Thyroid gland (tissue), 4 donors: Measurements from ENCODE around the gene TIMM10. TPM values are rescaled to one million over a fixed set of nuclear protein-coding genes. Genes with fewer than 3 reads are reported as not detected.

ENCODE experiments used
- DNase-seq, 2 donors: peaks; one replicate each; pipeline ENCODE4 v3.0.0-alpha.2; 2019
- H3K27ac ChIP-seq, 3 donors: fragments of 200-600 bp; sonication (generic); 1 replicate in 2 of 3; 2 replicates in 1 of 3; pipeline ENCODE4 v1.5.1; 2016 to 2019; ENCODE audit warnings: mild to moderate bottlenecking in 1 of 3, moderate library complexity in 1 of 3
- H3K27me3 ChIP-seq: fragments of 200-600 bp; sonication (generic); one replicate; pipeline ENCODE4 v1.5.1; 2019
- H3K36me3 ChIP-seq, 2 donors: fragments of 200-600 bp; sonication (generic); one replicate each; pipeline ENCODE4 v1.5.1; 2016 to 2019
- H3K4me1 ChIP-seq, 2 donors: fragments of 200-600 bp; sonication (generic); one replicate each; pipeline ENCODE4 v1.5.1; 2017 to 2019
- H3K4me3 ChIP-seq, 3 donors: fragments of 200-600 bp; sonication (generic); replicated peaks in 1 of 3; 1 replicate in 2 of 3; 2 replicates in 1 of 3; pipeline ENCODE4 v1.5.1; 2016; ENCODE audit warnings: mild to moderate bottlenecking in 1 of 3
- H3K9me3 ChIP-seq: fragments of 200-600 bp; sonication (generic); one replicate; pipeline ENCODE4 v1.5.1; 2017
- POLR2A ChIP-seq, 2 donors: fragments of 450-650 bp; IDR thresholded peaks; one replicate each; pipeline ENCODE4 v1.6.1; 2017; ENCODE audit warnings: antibody characterized with exemption in 2 of 2, mild to moderate bottlenecking in 2 of 2, moderate library complexity in 1 of 2
- WGBS, 2 donors: methylation state at CpG; one replicate each; pipeline ENCODE4 v1.1.5; 2017; 5-methylcytosine and 5-hydroxymethylcytosine counted together
- intact Hi-C: fragments of 100-400 bp; cut with DNase I; formaldehyde crosslinking; loops from one replicate; pipeline ENCODE4 v1.15.1; 2023
- total RNA-seq, 4 donors: library from RNA; depleted of rRNA; stranded (reverse); fragments of >200 nt; gene quantifications; one replicate each; pipeline ENCODE4 v1.2.3, GENCODE V29; 2016
- TF ChIP-seq, protein P1 (sequence below), 6 experiments: fragments of 200-600 bp in 3 of 6; fragments of 450-650 bp in 3 of 6; sonication (generic) in 3 of 6; IDR thresholded peaks; one replicate each; pipeline ENCODE4 v1.5.1; 2016 to 2019; ENCODE audit warnings: antibody characterized with exemption in 6 of 6, mild to moderate bottlenecking in 2 of 6, inconsistent platforms in 1 of 6, moderate library complexity in 1 of 6

The TIMM10 gene
- total RNA-seq, 4 donors from 2014 or later: 29.8 to 43.7 (median 37.4) TPM

DNA sequence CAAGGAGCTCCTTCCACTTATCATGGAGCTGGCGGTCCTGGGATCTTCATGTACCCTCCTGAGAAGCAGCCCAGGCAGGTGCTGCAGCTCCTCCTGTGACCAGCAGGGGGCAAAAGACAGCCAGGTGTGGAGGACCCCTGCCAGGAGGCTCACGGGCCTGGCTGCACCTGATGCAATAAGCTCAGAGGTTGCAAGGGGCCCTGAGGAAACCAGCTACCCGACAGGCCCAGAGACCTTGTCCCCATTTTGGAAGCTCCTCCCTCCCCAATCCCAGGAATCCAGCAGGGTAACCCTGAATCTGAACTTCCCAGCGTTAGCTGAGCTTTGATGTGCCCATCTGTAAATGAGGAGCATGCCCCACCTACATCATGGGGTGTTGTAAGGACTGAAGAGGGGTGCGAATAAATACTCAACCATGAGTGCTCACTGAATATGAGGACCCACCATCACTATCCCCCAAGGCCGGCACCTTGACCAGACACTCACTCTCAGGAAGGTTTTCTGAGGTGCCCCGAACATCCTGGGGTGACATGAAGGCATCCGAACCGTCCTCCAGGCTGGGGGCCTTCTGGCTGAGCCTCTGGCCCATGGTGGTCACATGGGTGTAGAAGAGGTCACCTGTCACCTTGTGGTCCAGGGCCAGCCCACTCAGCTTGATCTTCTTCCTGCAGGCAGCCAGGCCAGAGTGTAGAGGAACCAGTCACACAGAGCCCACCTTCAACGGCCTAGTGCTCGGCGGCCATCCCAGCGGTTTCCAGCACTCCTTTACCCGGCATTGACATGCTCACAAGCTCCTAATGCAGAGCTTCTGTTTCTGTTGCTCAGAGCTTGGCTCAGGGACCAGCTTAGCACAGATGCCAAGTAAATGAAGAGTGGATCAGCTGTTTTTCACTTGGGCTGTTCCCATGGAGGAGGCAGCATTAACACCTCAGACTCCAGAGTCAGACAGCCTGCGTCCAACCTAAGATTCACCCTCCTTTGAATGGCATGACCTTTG is 36.7 kb downstream of the TIMM10 start:
- peak; percentile 81 to 85 for DNase-seq
- intact Hi-C loops: loop anchor here (2.0 kb wide), 1 partner anchor 33 kb away; no protein-coding TSS in a partner anchor
- peaks cover 0 to 4% of the 10 kb centered on the region in 2 donors for H3K36me3 ChIP-seq
- no peaks in the 10 kb centered on the region for H3K27me3 ChIP-seq
- H3K27ac ChIP-seq: no peak overlapping the region
- no peak for TF ChIP-seq POLR2A (IDR thresholded peaks at IDR 0.05)
- TF ChIP-seq, protein P1, sequence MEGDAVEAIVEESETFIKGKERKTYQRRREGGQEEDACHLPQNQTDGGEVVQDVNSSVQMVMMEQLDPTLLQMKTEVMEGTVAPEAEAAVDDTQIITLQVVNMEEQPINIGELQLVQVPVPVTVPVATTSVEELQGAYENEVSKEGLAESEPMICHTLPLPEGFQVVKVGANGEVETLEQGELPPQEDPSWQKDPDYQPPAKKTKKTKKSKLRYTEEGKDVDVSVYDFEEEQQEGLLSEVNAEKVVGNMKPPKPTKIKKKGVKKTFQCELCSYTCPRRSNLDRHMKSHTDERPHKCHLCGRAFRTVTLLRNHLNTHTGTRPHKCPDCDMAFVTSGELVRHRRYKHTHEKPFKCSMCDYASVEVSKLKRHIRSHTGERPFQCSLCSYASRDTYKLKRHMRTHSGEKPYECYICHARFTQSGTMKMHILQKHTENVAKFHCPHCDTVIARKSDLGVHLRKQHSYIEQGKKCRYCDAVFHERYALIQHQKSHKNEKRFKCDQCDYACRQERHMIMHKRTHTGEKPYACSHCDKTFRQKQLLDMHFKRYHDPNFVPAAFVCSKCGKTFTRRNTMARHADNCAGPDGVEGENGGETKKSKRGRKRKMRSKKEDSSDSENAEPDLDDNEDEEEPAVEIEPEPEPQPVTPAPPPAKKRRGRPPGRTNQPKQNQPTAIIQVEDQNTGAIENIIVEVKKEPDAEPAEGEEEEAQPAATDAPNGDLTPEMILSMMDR (IDR thresholded peaks at IDR 0.05): peak; percentile 75 to 92 (median 86)
- H3K4me1 ChIP-seq: peaks cover 0 to 4% of the 10 kb centered on the region in 2 donors
- no peak overlapping the region for H3K4me3 ChIP-seq
- no peaks in the 10 kb centered on the region for H3K9me3 ChIP-seq
- WGBS, 2 donors: 73 to 82% methylated on average over 7 to 15 of the region's 15 CpGs

DNA sequence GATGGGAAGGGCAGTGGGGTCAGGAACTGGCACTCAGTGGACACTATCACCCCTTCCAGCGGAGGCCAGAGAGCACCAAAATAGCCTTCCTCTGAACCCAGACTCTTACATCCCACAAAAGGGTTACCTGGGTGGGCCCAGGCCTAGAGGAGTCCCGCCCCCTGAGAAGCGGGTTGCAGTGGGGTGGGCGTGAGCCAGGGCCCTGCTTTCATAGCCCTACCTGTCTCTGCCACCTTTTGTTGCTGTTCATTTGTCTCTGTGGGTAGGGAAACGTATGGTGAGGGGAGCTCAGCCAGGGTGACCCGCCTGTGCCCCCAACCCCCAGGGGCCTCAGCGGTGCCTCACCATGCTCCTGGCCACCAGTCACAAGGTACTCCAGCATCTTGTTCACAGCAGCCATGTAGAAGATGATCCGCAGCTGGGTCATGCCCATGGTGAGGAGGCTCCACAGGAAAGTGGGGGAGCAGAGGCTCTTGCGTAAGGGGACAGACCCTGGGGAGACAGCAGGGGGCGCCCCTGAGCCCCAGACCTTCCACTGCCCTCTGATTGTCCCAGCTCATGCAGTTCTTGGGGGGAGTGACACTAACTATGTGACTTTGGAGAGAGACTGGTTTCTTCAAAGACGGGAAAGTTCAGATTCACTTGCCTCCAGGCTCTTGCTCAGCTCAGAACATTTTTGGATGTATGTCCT is 39.0 kb downstream of the TIMM10 start:
- Histone ChIP-seq H3K4me3 (no peak overlapping the region), H3K4me1 (no peaks in the 10 kb centered on the region), H3K36me3 (peaks cover 5 to 7% of the 10 kb centered on the region in 2 donors), H3K9me3 (no peaks in the 10 kb centered on the region), H3K27ac (no peak overlapping the region), H3K27me3 (no peaks in the 10 kb centered on the region)
- no peak for DNase-seq
- intact Hi-C loops: no loop called here
- TF ChIP-seq POLR2A (IDR thresholded peaks at IDR 0.05): no peak
- TF ChIP-seq, protein P1 (IDR thresholded peaks at IDR 0.05): peak in 5 of 6 experiments; percentile 11 to 50 (median 34)
- WGBS, 2 donors: 74 to 85% methylated on average over 6 to 7 of the region's 11 CpGs

DNA sequence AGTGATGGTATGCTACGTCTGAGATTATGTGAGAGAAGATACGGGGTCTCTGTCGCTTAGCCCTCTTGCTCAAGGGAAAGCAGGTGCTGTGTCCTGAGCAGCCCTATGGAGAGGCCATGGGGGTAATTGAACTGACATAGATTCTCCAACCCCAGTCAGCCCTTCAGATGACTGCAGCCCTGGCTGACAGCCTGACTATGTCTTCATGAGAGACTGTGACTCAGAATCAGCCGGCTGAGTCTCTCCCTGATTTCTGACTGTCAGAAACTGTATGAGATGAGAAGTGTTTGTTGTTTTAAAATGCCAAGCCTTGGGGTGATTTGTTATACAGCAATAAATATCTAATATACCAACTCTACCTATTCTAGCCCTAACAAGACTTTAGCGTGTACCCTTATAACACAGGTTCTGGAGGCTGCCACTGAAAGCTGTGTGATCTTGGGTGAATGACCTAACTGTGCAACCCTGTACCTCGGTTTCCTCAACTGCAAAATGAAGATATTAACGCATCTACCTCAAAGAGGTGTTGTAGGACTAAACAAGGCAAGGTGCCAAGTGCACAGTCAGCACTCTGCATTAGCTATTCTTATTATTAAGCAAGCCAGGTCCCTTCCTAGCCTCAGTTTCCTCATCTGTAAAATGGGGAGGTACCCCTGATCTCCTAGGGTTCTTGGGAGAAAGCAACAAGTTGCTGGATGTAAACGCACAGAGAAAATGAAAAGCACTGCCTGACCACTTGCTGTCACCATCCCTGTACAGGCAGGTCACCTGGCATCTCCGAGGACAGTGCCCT is 39.9 kb downstream of the TIMM10 start:
- 93 to 95% methylated on average over 9 of the region's 9 CpGs for WGBS, 2 donors
- intact Hi-C loops: no loop called here
- DNase-seq: no peak
- Histone ChIP-seq H3K9me3 (no peaks in the 10 kb centered on the region), H3K4me3 (no peak overlapping the region), H3K36me3 (peaks cover 5 to 10% of the 10 kb centered on the region in 2 donors), H3K4me1 (no peaks in the 10 kb centered on the region), H3K27ac (no peak overlapping the region), H3K27me3 (no peaks in the 10 kb centered on the region)
- TF ChIP-seq, protein P1 (IDR thresholded peaks at IDR 0.05): no peak
- no peak for TF ChIP-seq POLR2A (IDR thresholded peaks at IDR 0.05)

DNA sequence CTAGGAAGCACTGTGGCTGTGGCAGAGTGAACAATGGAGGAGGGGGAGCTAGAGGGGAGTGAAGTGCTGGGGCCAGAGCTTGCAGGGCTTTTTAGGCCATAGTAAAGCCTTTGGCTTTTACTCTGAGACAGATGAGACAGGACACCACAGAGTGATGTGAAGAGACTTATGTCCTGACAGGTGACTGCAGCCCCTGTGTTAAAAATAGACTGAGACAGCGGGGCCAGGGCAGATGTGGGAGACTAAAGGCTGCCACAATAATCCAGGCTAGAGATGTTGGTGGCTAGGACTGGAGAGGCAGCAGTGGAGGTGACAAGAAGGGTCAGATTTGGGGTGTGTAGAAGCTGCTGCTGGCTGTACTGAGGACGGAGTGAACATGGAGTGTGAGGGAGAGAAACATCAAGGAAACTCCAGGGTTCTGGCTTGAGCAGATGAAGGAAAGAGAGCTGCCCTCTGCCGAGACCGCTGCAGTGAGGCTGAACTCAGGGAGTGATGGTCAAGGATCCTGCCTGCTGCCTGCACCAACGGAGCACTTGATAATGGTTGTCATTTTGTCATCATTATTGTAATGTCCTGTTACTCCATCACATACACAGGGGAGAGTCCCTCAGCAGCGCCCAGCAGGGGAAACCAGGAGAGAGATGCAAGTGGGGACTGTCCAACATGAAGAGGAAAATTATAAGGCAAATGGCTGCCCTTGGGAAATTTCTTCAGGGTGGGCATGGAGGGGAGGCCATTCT is 42.5 kb downstream of the TIMM10 start:
- no peak overlapping the region for H3K27ac ChIP-seq
- H3K27me3 ChIP-seq: no peaks in the 10 kb centered on the region
- no peaks in the 10 kb centered on the region for H3K9me3 ChIP-seq
- H3K4me3 ChIP-seq: no peak overlapping the region
- DNase-seq: no peak
- 82 to 85% methylated on average over 6 of the region's 6 CpGs for WGBS, 2 donors
- intact Hi-C loops: no loop called here
- TF ChIP-seq, protein P1 (IDR thresholded peaks at IDR 0.05): no peak
- TF ChIP-seq POLR2A (IDR thresholded peaks at IDR 0.05): no peak
- H3K4me1 ChIP-seq: peaks cover 3 to 4% of the 10 kb centered on the region in 2 donors
- H3K36me3 ChIP-seq: peaks cover 11 to 12% of the 10 kb centered on the region in 2 donors
